Testis (tissue), 3 donors: ENCODE results near the gene DHRS7B. TPM values are rescaled to one million over a fixed set of nuclear protein-coding genes. Genes with fewer than 3 reads are reported as not detected.
A peak's percentile ranks its signal among the peaks of the same experiment; 100 is the strongest.

Experiments used
- DNase-seq: peaks from one replicate; pipeline ENCODE4 v3.0.0-alpha.2; 2019
- H3K27ac ChIP-seq, 2 donors: fragments of 200-600 bp; sonication (generic); one replicate each; pipeline ENCODE4 v1.5.1; 2019
- H3K27me3 ChIP-seq: fragments of 200-600 bp; sonication (generic); one replicate; pipeline ENCODE4 v1.5.1; 2019
- H3K36me3 ChIP-seq: fragments of 200-600 bp; sonication (generic); one replicate; pipeline ENCODE4 v1.5.1; 2017; ENCODE audit warnings: low read depth; ENCODE audit errors: missing control alignments
- H3K4me1 ChIP-seq: fragments of 200-600 bp; sonication (generic); one replicate; pipeline ENCODE4 v1.5.1; 2019
- H3K4me3 ChIP-seq, 2 donors: fragments of 200-600 bp; sonication (generic); one replicate each; pipeline ENCODE4 v1.5.1; 2017 to 2019
- H3K9me3 ChIP-seq: fragments of 200-600 bp; sonication (generic); one replicate; pipeline ENCODE4 v1.5.1; 2017
- POLR2A ChIP-seq: fragments of 450-650 bp; IDR thresholded peaks from one replicate; pipeline ENCODE4 v1.6.1; 2017; ENCODE audit warnings: antibody characterized with exemption, mild to moderate bottlenecking, moderate library complexity
- WGBS, 2 donors: methylation state at CpG; one replicate each; pipeline ENCODE4 v1.1.5; 2018; 5-methylcytosine and 5-hydroxymethylcytosine counted together
- intact Hi-C: fragments of 100-400 bp; cut with DNase I; formaldehyde crosslinking; loops from one replicate; pipeline ENCODE4 v1.15.1; 2023; ENCODE audit warnings: low total_unique reads
- polyA plus RNA-seq: library from polyadenylated mRNA; stranded (reverse); fragments of 350-450 nt; fragmentation: Illumina TruSeq; extraction: RNeasy Lipid Tissue Mini Kit (QIAGEN cat#74804); gene quantifications from one replicate; pipeline ENCODE4 v1.2.3, GENCODE V29; 2014; ENCODE audit warnings: low read depth, low replicate concordance; ENCODE audit not compliant: insufficient read depth
- total RNA-seq, 2 donors: library from RNA; depleted of rRNA; stranded (reverse); fragments of >200 nt; gene quantifications; one replicate each; pipeline ENCODE4 v1.2.3, GENCODE V29; 2016
- TF ChIP-seq, protein P1 (sequence below), 3 experiments: fragments of 450-650 bp in 2 of 3; fragments of 200-600 bp in 1 of 3; sonication (generic) in 1 of 3; IDR thresholded peaks; one replicate each; pipeline ENCODE4 v1.5.1; 2016 to 2019; ENCODE audit warnings: antibody characterized with exemption in 3 of 3, mild to moderate bottlenecking in 2 of 3, moderate library complexity in 1 of 3

DHRS7B gene
- total and polyA plus RNA-seq, 3 donors from 2014 or later: 39.0 to 81.7 (median 53.6) TPM

DNA sequence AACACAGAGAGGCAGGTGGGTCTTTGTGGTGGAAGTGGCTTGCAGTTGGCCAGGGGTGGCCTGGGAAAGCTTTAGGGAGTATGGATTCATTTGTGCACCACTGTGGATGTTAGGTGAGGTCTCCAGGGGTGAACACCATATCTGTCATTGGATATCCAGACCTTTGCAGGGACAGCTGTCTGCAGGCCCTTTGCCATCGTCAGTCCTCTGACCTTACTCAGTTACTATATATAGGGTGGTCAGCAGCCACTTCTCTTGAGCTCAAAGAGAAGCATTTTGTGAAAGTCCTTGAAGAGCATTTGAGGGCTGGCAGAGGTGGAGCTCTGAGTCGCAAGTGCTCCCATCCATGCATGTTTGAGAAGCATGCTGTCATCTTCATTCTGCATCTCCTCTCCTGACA, 46.8 kb downstream of the DHRS7B start:
- Histone ChIP-seq H3K9me3 (no peaks in the 10 kb centered on the region), H3K27me3 (no peaks in the 10 kb centered on the region), H3K4me1 (peaks cover 43% of the 10 kb centered on the region), H3K4me3 (no peak overlapping the region), H3K27ac (peak overlapping the region; percentile 53 to 86), H3K36me3 (no peaks in the 10 kb centered on the region)
- WGBS, 2 donors: 61 to 74% methylated on average over 2 of the region's 2 CpGs
- TF ChIP-seq POLR2A: no peak
- TF ChIP-seq, protein P1, sequence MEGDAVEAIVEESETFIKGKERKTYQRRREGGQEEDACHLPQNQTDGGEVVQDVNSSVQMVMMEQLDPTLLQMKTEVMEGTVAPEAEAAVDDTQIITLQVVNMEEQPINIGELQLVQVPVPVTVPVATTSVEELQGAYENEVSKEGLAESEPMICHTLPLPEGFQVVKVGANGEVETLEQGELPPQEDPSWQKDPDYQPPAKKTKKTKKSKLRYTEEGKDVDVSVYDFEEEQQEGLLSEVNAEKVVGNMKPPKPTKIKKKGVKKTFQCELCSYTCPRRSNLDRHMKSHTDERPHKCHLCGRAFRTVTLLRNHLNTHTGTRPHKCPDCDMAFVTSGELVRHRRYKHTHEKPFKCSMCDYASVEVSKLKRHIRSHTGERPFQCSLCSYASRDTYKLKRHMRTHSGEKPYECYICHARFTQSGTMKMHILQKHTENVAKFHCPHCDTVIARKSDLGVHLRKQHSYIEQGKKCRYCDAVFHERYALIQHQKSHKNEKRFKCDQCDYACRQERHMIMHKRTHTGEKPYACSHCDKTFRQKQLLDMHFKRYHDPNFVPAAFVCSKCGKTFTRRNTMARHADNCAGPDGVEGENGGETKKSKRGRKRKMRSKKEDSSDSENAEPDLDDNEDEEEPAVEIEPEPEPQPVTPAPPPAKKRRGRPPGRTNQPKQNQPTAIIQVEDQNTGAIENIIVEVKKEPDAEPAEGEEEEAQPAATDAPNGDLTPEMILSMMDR (IDR thresholded peaks at IDR 0.05): no peak
- DNase-seq: peak; percentile 9
- intact Hi-C loops: no loop called here

DNA sequence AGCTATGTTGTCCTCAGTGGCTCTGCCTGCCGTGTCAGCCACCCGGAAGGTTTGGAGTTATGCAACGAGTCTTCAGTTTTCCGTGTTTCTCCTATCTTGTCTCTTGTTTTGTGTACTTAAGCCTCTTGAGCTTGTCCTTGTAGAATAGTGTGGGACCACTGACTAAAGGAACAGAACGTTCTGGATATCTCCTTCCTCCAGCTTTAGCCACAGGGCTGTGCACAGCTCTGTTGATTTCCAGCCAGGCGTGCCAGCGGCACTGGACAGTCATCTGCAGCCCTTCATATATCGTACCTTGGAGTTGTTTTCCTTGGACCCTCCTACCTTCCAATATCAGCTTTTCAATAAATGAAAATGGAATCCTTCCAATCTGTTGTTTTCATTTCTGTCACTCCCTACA, 47.4 kb downstream of the DHRS7B start:
- peak; percentile 68 for DNase-seq
- H3K4me3 ChIP-seq: no peak overlapping the region
- TF ChIP-seq POLR2A: no peak
- TF ChIP-seq, protein P1 (IDR thresholded peaks at IDR 0.05): no peak
- no peaks in the 10 kb centered on the region for H3K36me3 ChIP-seq
- peaks cover 43% of the 10 kb centered on the region for H3K4me1 ChIP-seq
- WGBS, 2 donors: 17 to 46% methylated on average over 8 of the region's 8 CpGs
- intact Hi-C loops: no loop called here
- H3K27ac ChIP-seq: peak overlapping the region; percentile 53 to 86
- H3K9me3 ChIP-seq: no peaks in the 10 kb centered on the region
- no peaks in the 10 kb centered on the region for H3K27me3 ChIP-seq

DNA sequence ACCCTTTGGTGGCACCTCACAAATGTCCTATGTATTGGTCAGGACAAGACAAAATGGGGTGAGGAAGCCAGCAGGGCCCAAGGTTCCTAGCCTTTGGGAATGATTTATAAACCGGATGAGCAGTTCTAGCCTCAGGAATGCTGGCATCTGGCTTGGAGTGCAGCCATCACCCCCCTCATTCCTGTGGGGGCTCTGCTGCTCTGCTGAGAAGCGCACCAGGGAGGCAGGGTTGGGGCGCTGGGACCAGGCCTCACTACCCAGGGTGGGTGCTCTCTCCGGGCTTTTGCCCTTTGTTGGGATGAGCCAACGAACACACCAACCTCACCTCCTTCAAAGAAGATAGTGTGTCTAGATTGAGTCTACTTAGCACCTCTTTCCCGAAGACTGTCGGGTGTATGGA, 47.9 kb downstream of the DHRS7B start:
- WGBS, 2 donors: 57 to 80% methylated on average over 7 of the region's 7 CpGs
- no peaks in the 10 kb centered on the region for H3K27me3 ChIP-seq
- no peaks in the 10 kb centered on the region for H3K36me3 ChIP-seq
- H3K9me3 ChIP-seq: no peaks in the 10 kb centered on the region
- TF ChIP-seq, protein P1 (IDR thresholded peaks at IDR 0.05): no peak
- no peak for TF ChIP-seq POLR2A
- DNase-seq: peak; percentile 18
- intact Hi-C loops: no loop called here
- H3K4me3 ChIP-seq: no peak overlapping the region
- H3K27ac ChIP-seq: peak overlapping the region; percentile 53 to 86
- peaks cover 42% of the 10 kb centered on the region for H3K4me1 ChIP-seq

- Histone ChIP-seq H3K4me3 (no peak overlapping the region), H3K4me1 (peaks cover 21% of the 10 kb centered on the region), H3K27me3 (no peaks in the 10 kb centered on the region), H3K36me3 (no peaks in the 10 kb centered on the region), H3K9me3 (no peaks in the 10 kb centered on the region), H3K27ac (no peak overlapping the region)
- peak; percentile 9 for DNase-seq
- intact Hi-C loops: no loop called here
- TF ChIP-seq, protein P1 (IDR thresholded peaks at IDR 0.05): no peak
- TF ChIP-seq POLR2A: no peak
- WGBS, 2 donors: 83 to 91% methylated on average over 12 of the region's 12 CpGs
Measured at GRCh38 chr17:21176773-21177395, 50.1 kb downstream of the DHRS7B start.

- 96 to 97% methylated on average over 5 to 8 of the region's 8 CpGs for WGBS, 2 donors
- intact Hi-C loops: no loop called here
- Histone ChIP-seq H3K4me1 (peaks cover 21% of the 10 kb centered on the region), H3K9me3 (no peaks in the 10 kb centered on the region), H3K27me3 (no peaks in the 10 kb centered on the region), H3K4me3 (no peak overlapping the region), H3K27ac (no peak overlapping the region), H3K36me3 (no peaks in the 10 kb centered on the region)
- peak; percentile 9 for DNase-seq
- TF ChIP-seq POLR2A: no peak
- TF ChIP-seq, protein P1 (IDR thresholded peaks at IDR 0.05): no peak
Measured at GRCh38 chr17:21177401-21177800, 50.6 kb downstream of the DHRS7B start.
